HepG2 (cell line): ENCODE measurements around the gene E2F1. TPM values are rescaled to one million over a fixed set of nuclear protein-coding genes. Genes with fewer than 3 reads are reported as not detected.
A peak's percentile ranks its signal among the peaks of the same experiment; 100 is the strongest.

Experiments used
- AHR ChIP-seq: IDR thresholded peaks from 2 replicates; pipeline ENCODE4 v1.6.1; 2018; ENCODE audit warnings: missing genetic modification reagents, missing compliant biosample characterization
- AKAP8 ChIP-seq: sonication (generic); formaldehyde crosslinking; IDR thresholded peaks from 2 replicates; pipeline ENCODE4 v1.5.1; 2020; ENCODE audit warnings: mild to moderate bottlenecking, missing genetic modification reagents
- ATF1 ChIP-seq: IDR thresholded peaks from 2 replicates; pipeline ENCODE4 v1.6.1; 2016; ENCODE audit warnings: mild to moderate bottlenecking, control low read depth
- DMAP1 ChIP-seq: IDR thresholded peaks from 2 replicates; pipeline ENCODE4 v1.6.1; 2016
- E2F1 ChIP-seq: sonication (generic); formaldehyde crosslinking; IDR thresholded peaks from 2 replicates; pipeline ENCODE4 v1.5.0; 2020; ENCODE audit warnings: missing genetic modification reagents
- ELF3 ChIP-seq: IDR thresholded peaks from 2 replicates; pipeline ENCODE4 v1.6.1; 2016; ENCODE audit warnings: missing genetic modification reagents, missing compliant biosample characterization
- HMG20B ChIP-seq: conservative IDR thresholded peaks from 2 replicates; pipeline ENCODE4 v1.6.1; 2016; ENCODE audit warnings: missing genetic modification reagents, missing compliant biosample characterization
- HOXA9 ChIP-seq: sonication (generic); formaldehyde crosslinking; IDR thresholded peaks from 2 replicates; pipeline ENCODE4 v1.8.1; 2022; ENCODE audit warnings: missing genetic modification reagents, mild to moderate bottlenecking, moderate library complexity, borderline replicate concordance
- MEIS1 ChIP-seq: sonication (generic); formaldehyde crosslinking; IDR thresholded peaks from 2 replicates; pipeline ENCODE4 v1.9.0; 2021; ENCODE audit warnings: mild to moderate bottlenecking, missing genetic modification reagents, moderate library complexity, borderline replicate concordance
- MLLT10 ChIP-seq: sonication (generic); formaldehyde crosslinking; IDR thresholded peaks from 2 replicates; pipeline ENCODE4 v1.4.0; 2020; ENCODE audit warnings: missing genetic modification reagents
- POLR2G ChIP-seq: fragments of 200-400 bp; formaldehyde crosslinking; IDR thresholded peaks from 2 replicates; pipeline ENCODE4 v1.6.1; 2018; ENCODE audit warnings: mild to moderate bottlenecking, low read depth, low read length, moderate library complexity
- PPARG ChIP-seq: conservative IDR thresholded peaks from 2 replicates; pipeline ENCODE4 v1.6.1; 2016; ENCODE audit warnings: missing biosample characterization, missing genetic modification reagents
- THYN1 ChIP-seq: sonication (generic); formaldehyde crosslinking; IDR thresholded peaks from 2 replicates; pipeline ENCODE4 v1.8.1; 2023; ENCODE audit warnings: low read depth, mild to moderate bottlenecking, moderate library complexity, missing genetic modification reagents, borderline replicate concordance
- U2AF1 ChIP-seq: fragments of 200-400 bp; formaldehyde crosslinking; optimal IDR thresholded peaks from 2 replicates; pipeline ENCODE3; 2017; ENCODE audit warnings: mild to moderate bottlenecking, low read depth, low read length
- ZEB1 ChIP-seq: IDR thresholded peaks from 2 replicates; pipeline ENCODE4 v1.6.1; 2012; ENCODE audit warnings: mild to moderate bottlenecking, low read depth, inconsistent platforms; ENCODE audit not compliant: insufficient replicate concordance
- ZFP91 ChIP-seq: sonication (generic); formaldehyde crosslinking; IDR thresholded peaks from 2 replicates; pipeline ENCODE4 v1.9.0; 2022; ENCODE audit warnings: missing genetic modification reagents, mild to moderate bottlenecking, borderline replicate concordance
- ZNF30 ChIP-seq: sonication (generic); formaldehyde crosslinking; IDR thresholded peaks from 2 replicates; pipeline ENCODE4 v1.5.0; 2020; ENCODE audit warnings: mild to moderate bottlenecking, missing genetic modification reagents
- ZNF33B ChIP-seq: sonication (generic); formaldehyde crosslinking; IDR thresholded peaks from 2 replicates; pipeline ENCODE4 v1.5.1; 2020; ENCODE audit warnings: mild to moderate bottlenecking, missing genetic modification reagents
- ZNF350 ChIP-seq: sonication (generic); formaldehyde crosslinking; IDR thresholded peaks from 2 replicates; pipeline ENCODE4 v1.4.0; 2020; ENCODE audit warnings: mild to moderate bottlenecking, low read depth, missing genetic modification reagents, borderline replicate concordance
- ZNF367 ChIP-seq: sonication (generic); formaldehyde crosslinking; IDR thresholded peaks from 2 replicates; pipeline ENCODE4 v1.4.0; 2020; ENCODE audit warnings: missing genetic modification reagents, borderline replicate concordance
- ZNF776 ChIP-seq: sonication (generic); formaldehyde crosslinking; IDR thresholded peaks from 2 replicates; pipeline ENCODE4 v1.4.0; 2020; ENCODE audit warnings: mild to moderate bottlenecking, missing genetic modification reagents
- ZSCAN9 ChIP-seq: IDR thresholded peaks from 2 replicates; pipeline ENCODE4 v1.6.1; 2016; ENCODE audit warnings: borderline replicate concordance
- polyA plus RNA-seq, 8 experiments: library from polyadenylated mRNA; depleted of rRNA in 3 of 8; stranded (reverse) in 7 of 8; unstranded in 1 of 8; fragments of >200 nt; fragmentation: Illumina TruSeq in 4 of 8; extraction: Trizol in 4 of 8; gene quantifications; 2 replicates each; pipeline versions ENCODE4 v1.2.1 to v1.2.3, GENCODE V29; 2011 to 2016; ENCODE audit warnings: low read depth in 4 of 8, missing spikeins in 1 of 8, mixed read lengths in 1 of 8; ENCODE audit not compliant: insufficient read depth in 1 of 8
- total RNA-seq, 5 experiments: library from RNA; depleted of rRNA; stranded (reverse); fragments of >200 nt; fragmentation: Illumina TruSeq; extraction: Trizol; gene quantifications; 2 replicates each; pipeline ENCODE4 v1.2.3, GENCODE V29; 2016; ENCODE audit warnings: low read depth in 1 of 5
- TF ChIP-seq, protein P1 (sequence below): sonication (generic); formaldehyde crosslinking; IDR thresholded peaks from 2 replicates; pipeline ENCODE4 v1.4.0; 2020; ENCODE audit warnings: mild to moderate bottlenecking, missing genetic modification reagents
- TF ChIP-seq, protein P2 (sequence below): sonication (generic); formaldehyde crosslinking; conservative IDR thresholded peaks from 2 replicates; pipeline ENCODE4 v1.4.0; 2020; ENCODE audit warnings: missing genetic modification reagents
- TF ChIP-seq, protein P3 (sequence below): sonication (generic); formaldehyde crosslinking; IDR thresholded peaks from 2 replicates; pipeline ENCODE4 v1.9.0; 2021; ENCODE audit warnings: missing genetic modification reagents, borderline replicate concordance

Gene E2F1
- total and polyA plus RNA-seq, 2 of the 13 experiments (the other 11 are each of a cell fraction or from before 2014, with no cell fraction given) = 25.5 to 39.4 TPM

- TF ChIP-seq ZNF367 (CRISPR knock-in tag) (no peak), PPARG (CRISPR knock-in tag) (peak; percentile 30; the same call in 1 of the 2 replicates), HOXA9 (no peak), U2AF1 (peak; percentile 34), AKAP8 (CRISPR knock-in tag) (no peak), ZFP91 (CRISPR knock-in tag) (peak; percentile 65; the same call in 1 of the 2 replicates), E2F1 (no peak), MLLT10 (CRISPR knock-in tag) (no peak), AHR (no peak; the same call in 1 of the 2 replicates), POLR2G (no peak; the same call in none of the 2 replicates), ZNF33B (CRISPR knock-in tag) (no peak; the same call in 1 of the 2 replicates), ZSCAN9 (CRISPR knock-in tag) (peak; percentile 59; the same call in 1 of the 2 replicates), ZEB1 (no peak), ZNF350 (CRISPR knock-in tag) (peak; percentile 58; the same call in 1 of the 2 replicates), HMG20B (CRISPR knock-in tag) (no peak), ELF3 (CRISPR knock-in tag) (peak; percentile 9; the same call in 1 of the 2 replicates), ZNF776 (CRISPR knock-in tag) (no peak), THYN1 (CRISPR knock-in tag) (no peak), DMAP1 (CRISPR knock-in tag) (no peak; the same call in 1 of the 2 replicates), ZNF30 (no peak), MEIS1 (CRISPR knock-in tag) (peak; percentile 68; the same call in 1 of the 2 replicates), ATF1 (CRISPR knock-in tag) (no peak)
- TF ChIP-seq, protein P1, sequence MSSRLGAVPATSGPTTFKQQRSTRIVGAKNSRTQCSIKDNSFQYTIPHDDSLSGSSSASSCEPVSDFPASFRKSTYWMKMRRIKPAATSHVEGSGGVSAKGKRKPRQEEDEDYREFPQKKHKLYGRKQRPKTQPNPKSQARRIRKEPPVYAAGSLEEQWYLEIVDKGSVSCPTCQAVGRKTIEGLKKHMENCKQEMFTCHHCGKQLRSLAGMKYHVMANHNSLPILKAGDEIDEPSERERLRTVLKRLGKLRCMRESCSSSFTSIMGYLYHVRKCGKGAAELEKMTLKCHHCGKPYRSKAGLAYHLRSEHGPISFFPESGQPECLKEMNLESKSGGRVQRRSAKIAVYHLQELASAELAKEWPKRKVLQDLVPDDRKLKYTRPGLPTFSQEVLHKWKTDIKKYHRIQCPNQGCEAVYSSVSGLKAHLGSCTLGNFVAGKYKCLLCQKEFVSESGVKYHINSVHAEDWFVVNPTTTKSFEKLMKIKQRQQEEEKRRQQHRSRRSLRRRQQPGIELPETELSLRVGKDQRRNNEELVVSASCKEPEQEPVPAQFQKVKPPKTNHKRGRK (CRISPR knock-in tag) = no peak
- TF ChIP-seq, protein P2, sequence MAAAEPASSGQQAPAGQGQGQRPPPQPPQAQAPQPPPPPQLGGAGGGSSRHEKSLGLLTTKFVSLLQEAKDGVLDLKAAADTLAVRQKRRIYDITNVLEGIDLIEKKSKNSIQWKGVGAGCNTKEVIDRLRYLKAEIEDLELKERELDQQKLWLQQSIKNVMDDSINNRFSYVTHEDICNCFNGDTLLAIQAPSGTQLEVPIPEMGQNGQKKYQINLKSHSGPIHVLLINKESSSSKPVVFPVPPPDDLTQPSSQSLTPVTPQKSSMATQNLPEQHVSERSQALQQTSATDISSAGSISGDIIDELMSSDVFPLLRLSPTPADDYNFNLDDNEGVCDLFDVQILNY (CRISPR knock-in tag) = no peak; the same call in 1 of the 2 replicates
- TF ChIP-seq, protein P3, sequence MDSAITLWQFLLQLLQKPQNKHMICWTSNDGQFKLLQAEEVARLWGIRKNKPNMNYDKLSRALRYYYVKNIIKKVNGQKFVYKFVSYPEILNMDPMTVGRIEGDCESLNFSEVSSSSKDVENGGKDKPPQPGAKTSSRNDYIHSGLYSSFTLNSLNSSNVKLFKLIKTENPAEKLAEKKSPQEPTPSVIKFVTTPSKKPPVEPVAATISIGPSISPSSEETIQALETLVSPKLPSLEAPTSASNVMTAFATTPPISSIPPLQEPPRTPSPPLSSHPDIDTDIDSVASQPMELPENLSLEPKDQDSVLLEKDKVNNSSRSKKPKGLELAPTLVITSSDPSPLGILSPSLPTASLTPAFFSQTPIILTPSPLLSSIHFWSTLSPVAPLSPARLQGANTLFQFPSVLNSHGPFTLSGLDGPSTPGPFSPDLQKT (CRISPR knock-in tag) = no peak
These were observed 45.5 kb upstream of the E2F1 start, which contains the start of gene ZNF341 (continued) for GRCh38 chr20:33731693-33732165.
